Smooth muscle cell (in vitro differentiated cells): Measurements from ENCODE around the gene NT5C3B. TPM values are rescaled to one million over a fixed set of nuclear protein-coding genes. Genes with fewer than 3 reads are reported as not detected.

Experiments used
- DNase-seq: peaks from one replicate; lab custom pipeline; 2025; ENCODE audit not compliant: unreplicated experiment; lab: John Stamatoyannopoulos, UW
- H2AFZ ChIP-seq: fragments of 200-600 bp; sonication (generic); 2 replicates; pipeline ENCODE4 v1.6.0; 2016; ENCODE audit warnings: antibody characterized with exemption, low read depth, mild to moderate bottlenecking
- H3F3A ChIP-seq: fragments of 200-600 bp; sonication (generic); 2 replicates; pipeline ENCODE4 v1.6.0; 2017; ENCODE audit warnings: antibody characterized with exemption, low read depth
- H3K27ac ChIP-seq: fragments of 200-600 bp; sonication (generic); 2 replicates; pipeline ENCODE4 v1.5.1; 2016; ENCODE audit warnings: low read depth, mild to moderate bottlenecking
- H3K27me3 ChIP-seq: fragments of 200-600 bp; sonication (generic); 2 replicates; pipeline ENCODE4 v1.6.1; 2016; ENCODE audit warnings: low read depth, mild to moderate bottlenecking
- H3K36me3 ChIP-seq: fragments of 200-600 bp; sonication (generic); 2 replicates; pipeline ENCODE4 v1.5.1; 2016; ENCODE audit warnings: low read depth
- H3K4me1 ChIP-seq: fragments of 200-600 bp; sonication (generic); 2 replicates; pipeline ENCODE4 v1.5.1; 2016; ENCODE audit warnings: low read depth
- H3K4me2 ChIP-seq: fragments of 200-600 bp; sonication (generic); 2 replicates; pipeline ENCODE4 v1.6.0; 2016; ENCODE audit warnings: mild to moderate bottlenecking
- H3K4me3 ChIP-seq: fragments of 200-600 bp; sonication (generic); 2 replicates; pipeline ENCODE4 v1.5.1; 2016; ENCODE audit warnings: mild to moderate bottlenecking
- H3K79me2 ChIP-seq: fragments of 200-600 bp; sonication (generic); 2 replicates; pipeline ENCODE4 v1.6.0; 2016; ENCODE audit warnings: low read depth, mild to moderate bottlenecking
- H3K9ac ChIP-seq: fragments of 200-600 bp; sonication (generic); 2 replicates; pipeline ENCODE4 v1.6.0; 2016; ENCODE audit warnings: low read depth
- H3K9me3 ChIP-seq: fragments of 200-600 bp; sonication (generic); replicated peaks from 2 replicates; pipeline ENCODE4 v1.5.1; 2016; ENCODE audit warnings: low read depth
- H4K20me1 ChIP-seq: fragments of 200-600 bp; sonication (generic); 2 replicates; pipeline ENCODE4 v1.6.0; 2016; ENCODE audit warnings: low read depth
- WGBS: methylation state at CpG from one replicate; pipeline ENCODE4 v1.1.7; 2016; ENCODE audit warnings: low lambda C conversion rate; 5-methylcytosine and 5-hydroxymethylcytosine counted together
- polyA plus RNA-seq: library from polyadenylated mRNA; unstranded; fragments of >200 nt; fragmentation: Nextera tagmentation; extraction: Ambion mirVana; gene quantifications from 2 replicates; pipeline ENCODE4 v1.2.1, GENCODE V29; 2016
- total RNA-seq: library from RNA; depleted of rRNA; stranded (reverse); fragments of >200 nt; gene quantifications from 2 replicates; pipeline ENCODE4 v1.2.3, GENCODE V29; 2014
- TF ChIP-seq, protein P1 (sequence below): fragments of 200-600 bp; sonication (generic); IDR thresholded peaks from 2 replicates; pipeline ENCODE4 v1.5.1; 2017; ENCODE audit warnings: borderline replicate concordance, mild to moderate bottlenecking, antibody characterized with exemption; ENCODE audit not compliant: insufficient read depth, poor library complexity, severe bottlenecking

Gene NT5C3B
- total and polyA plus RNA-seq, 2 experiments from 2014 or later: 46.8 to 76.3 TPM

DNA sequence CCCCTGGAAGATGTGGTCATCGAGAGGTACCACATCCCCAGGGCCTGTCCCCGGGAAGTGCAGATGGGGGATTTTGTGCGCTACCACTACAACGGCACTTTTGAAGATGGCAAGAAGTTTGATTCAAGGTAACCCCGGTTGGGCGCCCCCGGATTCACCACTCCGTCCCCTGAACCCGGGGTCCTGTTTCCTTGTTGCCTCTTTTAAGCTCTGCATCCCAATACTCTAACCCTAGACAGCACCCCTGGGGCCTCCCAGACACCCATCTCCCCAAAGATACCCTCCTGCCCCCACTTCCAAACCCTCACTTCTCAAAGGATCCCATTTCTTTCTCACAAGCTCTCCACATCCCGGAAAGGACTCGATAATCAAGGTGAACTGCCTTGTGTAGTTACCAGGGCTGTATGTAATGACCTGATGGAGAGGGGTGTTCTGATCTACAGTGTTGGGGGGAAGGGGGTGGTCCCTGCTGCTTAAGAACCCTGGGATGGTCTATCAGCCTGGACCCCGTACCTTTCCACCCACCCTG is 22.8 kb downstream of the NT5C3B start:
- TF ChIP-seq, protein P1, sequence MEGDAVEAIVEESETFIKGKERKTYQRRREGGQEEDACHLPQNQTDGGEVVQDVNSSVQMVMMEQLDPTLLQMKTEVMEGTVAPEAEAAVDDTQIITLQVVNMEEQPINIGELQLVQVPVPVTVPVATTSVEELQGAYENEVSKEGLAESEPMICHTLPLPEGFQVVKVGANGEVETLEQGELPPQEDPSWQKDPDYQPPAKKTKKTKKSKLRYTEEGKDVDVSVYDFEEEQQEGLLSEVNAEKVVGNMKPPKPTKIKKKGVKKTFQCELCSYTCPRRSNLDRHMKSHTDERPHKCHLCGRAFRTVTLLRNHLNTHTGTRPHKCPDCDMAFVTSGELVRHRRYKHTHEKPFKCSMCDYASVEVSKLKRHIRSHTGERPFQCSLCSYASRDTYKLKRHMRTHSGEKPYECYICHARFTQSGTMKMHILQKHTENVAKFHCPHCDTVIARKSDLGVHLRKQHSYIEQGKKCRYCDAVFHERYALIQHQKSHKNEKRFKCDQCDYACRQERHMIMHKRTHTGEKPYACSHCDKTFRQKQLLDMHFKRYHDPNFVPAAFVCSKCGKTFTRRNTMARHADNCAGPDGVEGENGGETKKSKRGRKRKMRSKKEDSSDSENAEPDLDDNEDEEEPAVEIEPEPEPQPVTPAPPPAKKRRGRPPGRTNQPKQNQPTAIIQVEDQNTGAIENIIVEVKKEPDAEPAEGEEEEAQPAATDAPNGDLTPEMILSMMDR: no peak
- H3K4me1 ChIP-seq: peaks cover 36% of the 10 kb centered on the region
- H3K4me2 ChIP-seq: peak overlapping the region; percentile 96
- peaks cover 8% of the 10 kb centered on the region for H3F3A ChIP-seq
- DNase-seq: no peak
- no peaks in the 10 kb centered on the region for H3K27me3 ChIP-seq
- peak overlapping the region; percentile 90 for H3K9ac ChIP-seq
- H4K20me1 ChIP-seq: peaks cover 67% of the 10 kb centered on the region
- H3K9me3 ChIP-seq: no peaks in the 10 kb centered on the region
- 4% methylated on average over 6 of the region's 12 CpGs for WGBS
- peaks cover 72% of the 10 kb centered on the region for H3K79me2 ChIP-seq
- peak overlapping the region; percentile 88 for H3K4me3 ChIP-seq
- H2AFZ ChIP-seq: no peak overlapping the region
- peak overlapping the region; percentile 92 for H3K27ac ChIP-seq
- no peaks in the 10 kb centered on the region for H3K36me3 ChIP-seq

DNA sequence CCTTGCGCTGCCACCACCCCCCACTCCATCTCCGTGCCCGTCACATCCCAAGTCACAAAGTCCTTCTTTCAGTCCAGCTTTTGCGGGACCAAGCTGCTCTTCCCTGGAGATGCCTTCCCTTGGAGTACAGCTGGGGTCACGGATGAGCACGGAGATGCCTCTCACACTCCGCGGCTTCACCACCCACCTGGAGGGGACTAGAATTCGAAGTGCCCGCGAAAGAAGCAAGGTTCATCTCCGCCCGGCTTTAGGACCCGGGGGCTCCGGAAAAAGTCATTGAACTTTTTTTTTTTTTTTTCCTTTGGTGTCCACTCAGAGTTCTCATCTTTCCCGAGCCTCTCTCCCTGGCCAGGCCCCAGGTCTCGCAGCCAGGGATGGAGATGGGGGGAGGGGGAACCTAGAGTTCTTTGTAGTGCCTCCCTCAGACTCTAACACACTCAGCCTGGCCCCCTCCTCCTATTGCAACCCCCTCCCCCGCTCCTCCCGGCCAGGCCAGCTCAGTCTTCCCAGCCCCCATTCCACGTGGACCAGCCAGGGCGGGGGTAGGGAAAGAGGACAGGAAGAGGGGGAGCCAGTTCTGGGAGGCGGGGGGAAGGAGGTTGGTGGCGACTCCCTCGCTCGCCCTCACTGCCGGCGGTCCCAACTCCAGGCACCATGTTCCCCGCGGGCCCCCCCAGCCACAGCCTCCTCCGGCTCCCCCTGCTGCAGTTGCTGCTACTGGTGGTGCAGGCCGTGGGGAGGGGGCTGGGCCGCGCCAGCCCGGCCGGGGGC is 23.5 kb downstream of the NT5C3B start, which contains the start of gene FKBP10:
Gene FKBP10 (plus strand): TSS at position 624 of the 771 bp plus-strand sequence. CDS start 31 bp downstream, at position 655.
- Histone ChIP-seq H3K9ac (peak within 1 kb of the TSS; percentile 90), H3K4me3 (peak within 1 kb of the TSS; percentile 88), H3K36me3 (no peaks in the 10 kb centered on the region), H3K4me2 (peak within 1 kb of the TSS; percentile 96), H4K20me1 (peaks cover 67% of the 10 kb centered on the region), H3K27ac (peak within 1 kb of the TSS; percentile 92), H3K4me1 (peaks cover 36% of the 10 kb centered on the region), H3F3A (peaks cover 8% of the 10 kb centered on the region), H3K27me3 (no peaks in the 10 kb centered on the region), H3K9me3 (no peaks in the 10 kb centered on the region), H3K79me2 (peaks cover 74% of the 10 kb centered on the region), H2AFZ (peak within 1 kb of the TSS; percentile 80)
- 1% methylated on average over 22 of the region's 35 CpGs for WGBS
- peak; percentile 72 for DNase-seq
- TF ChIP-seq, protein P1: no peak

DNA sequence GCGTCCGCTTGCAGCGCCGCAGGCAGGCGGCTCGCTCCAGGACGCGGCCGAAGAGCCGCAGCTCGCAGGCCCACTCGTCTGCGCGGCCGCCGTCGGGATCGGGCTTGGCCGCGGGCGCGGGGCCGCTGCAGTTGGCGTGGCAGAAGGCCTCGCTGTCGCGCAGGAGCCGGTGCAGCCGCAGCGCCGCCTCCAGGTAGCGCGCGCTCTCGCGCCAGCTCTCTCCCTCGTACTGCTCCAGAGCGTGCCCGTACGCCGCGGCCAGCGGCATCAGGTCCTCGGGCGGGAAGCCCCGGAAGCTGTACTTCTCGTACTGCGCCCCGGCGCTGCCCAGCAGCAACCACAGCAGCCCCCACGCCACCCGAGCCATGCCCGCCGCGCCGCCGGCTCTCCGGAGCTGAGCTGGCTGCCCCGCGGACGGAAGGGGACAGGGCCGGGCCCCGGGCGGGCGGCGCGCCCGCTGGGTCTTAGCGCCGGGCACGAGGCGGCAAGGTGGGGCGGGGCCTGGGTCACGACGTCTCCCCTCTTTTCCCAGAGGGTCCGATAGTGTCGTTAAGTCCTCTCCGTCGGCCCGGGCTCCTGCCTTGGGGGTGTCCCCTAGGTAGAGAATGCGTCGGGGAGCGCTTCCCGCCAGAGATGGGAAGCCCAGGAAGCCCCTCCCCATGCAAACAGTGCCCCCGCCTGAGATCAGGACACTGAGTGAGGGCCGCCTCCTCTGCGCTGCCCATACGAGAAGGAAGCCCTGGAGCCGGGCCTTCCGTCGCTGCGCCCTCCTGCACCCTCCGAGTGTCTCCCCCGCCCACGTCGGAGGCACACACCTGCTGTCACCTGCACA is 24.3 kb downstream of the NT5C3B start, which contains the start of gene P3H4:
Gene P3H4 (minus strand): TSS at position 401 of the 832 bp plus-strand sequence. CDS start 34 bp downstream, at position 367.
- Histone ChIP-seq H3K9ac (peak within 1 kb of the TSS; percentile 90), H3K4me3 (peak within 1 kb of the TSS; percentile 88), H3K4me2 (peak within 1 kb of the TSS; percentile 96), H3K9me3 (no peaks in the 10 kb centered on the region), H3K36me3 (no peaks in the 10 kb centered on the region), H2AFZ (peak within 1 kb of the TSS; percentile 80), H3K27me3 (no peaks in the 10 kb centered on the region), H3F3A (peaks cover 8% of the 10 kb centered on the region), H3K4me1 (peaks cover 36% of the 10 kb centered on the region), H4K20me1 (peaks cover 67% of the 10 kb centered on the region), H3K27ac (peak within 1 kb of the TSS; percentile 92), H3K79me2 (peaks cover 68% of the 10 kb centered on the region)
- 1% methylated on average over 68 of the region's 96 CpGs for WGBS
- TF ChIP-seq, protein P1: peak; percentile 49
- DNase-seq: peak; percentile 90
